ENCODE data around the gene DCAF7. TPM values are rescaled to one million over a fixed set of nuclear protein-coding genes. Genes with fewer than 3 reads are reported as not detected.

DCAF7 gene
- total RNA-seq, 4 donors from 2014 or later, result 32.2 to 65.3 (median 48.9) TPM

- DNase-seq, result no peak
- no peaks in the 10 kb centered on the region for H3K9me3 ChIP-seq
- H3K4me3 ChIP-seq, result no peak overlapping the region
- H3K27ac ChIP-seq, result no peak overlapping the region
- no peaks in the 10 kb centered on the region for H3K27me3 ChIP-seq
- H3K36me3 ChIP-seq, result peaks cover 0 to 12% (median 0%) of the 10 kb centered on the region in 3 donors
- TF ChIP-seq, protein P1, sequence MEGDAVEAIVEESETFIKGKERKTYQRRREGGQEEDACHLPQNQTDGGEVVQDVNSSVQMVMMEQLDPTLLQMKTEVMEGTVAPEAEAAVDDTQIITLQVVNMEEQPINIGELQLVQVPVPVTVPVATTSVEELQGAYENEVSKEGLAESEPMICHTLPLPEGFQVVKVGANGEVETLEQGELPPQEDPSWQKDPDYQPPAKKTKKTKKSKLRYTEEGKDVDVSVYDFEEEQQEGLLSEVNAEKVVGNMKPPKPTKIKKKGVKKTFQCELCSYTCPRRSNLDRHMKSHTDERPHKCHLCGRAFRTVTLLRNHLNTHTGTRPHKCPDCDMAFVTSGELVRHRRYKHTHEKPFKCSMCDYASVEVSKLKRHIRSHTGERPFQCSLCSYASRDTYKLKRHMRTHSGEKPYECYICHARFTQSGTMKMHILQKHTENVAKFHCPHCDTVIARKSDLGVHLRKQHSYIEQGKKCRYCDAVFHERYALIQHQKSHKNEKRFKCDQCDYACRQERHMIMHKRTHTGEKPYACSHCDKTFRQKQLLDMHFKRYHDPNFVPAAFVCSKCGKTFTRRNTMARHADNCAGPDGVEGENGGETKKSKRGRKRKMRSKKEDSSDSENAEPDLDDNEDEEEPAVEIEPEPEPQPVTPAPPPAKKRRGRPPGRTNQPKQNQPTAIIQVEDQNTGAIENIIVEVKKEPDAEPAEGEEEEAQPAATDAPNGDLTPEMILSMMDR (IDR thresholded peaks at IDR 0.05), result no peak
- no peak for TF ChIP-seq POLR2A (IDR thresholded peaks at IDR 0.05)
- peaks cover 0 to 15% (median 2%) of the 10 kb centered on the region in 4 donors for H3K4me1 ChIP-seq
These were observed 80.8 kb downstream of the DCAF7 start for GRCh38 chr17:63631062-63631461.

- Histone ChIP-seq H3K9me3 (no peaks in the 10 kb centered on the region), H3K27me3 (no peaks in the 10 kb centered on the region), H3K27ac (no peak overlapping the region), H3K4me3 (no peak overlapping the region), H3K4me1 (peaks cover 0 to 9% (median 2%) of the 10 kb centered on the region in 4 donors), H3K36me3 (peaks cover 0 to 18% (median 0%) of the 10 kb centered on the region in 3 donors)
- TF ChIP-seq, protein P1 (IDR thresholded peaks at IDR 0.05), result no peak
- no peak for TF ChIP-seq POLR2A (IDR thresholded peaks at IDR 0.05)
- no peak for DNase-seq
These were observed 81.3 kb downstream of the DCAF7 start for GRCh38 chr17:63631626-63632025.

GRCh38 chr17:63633742-63634141 lies 83.5 kb downstream of the DCAF7 start:
- DNase-seq, result no peak
- no peaks in the 10 kb centered on the region for H3K9me3 ChIP-seq
- no peak for TF ChIP-seq POLR2A (IDR thresholded peaks at IDR 0.05)
- TF ChIP-seq, protein P1 (IDR thresholded peaks at IDR 0.05), result no peak
- H3K36me3 ChIP-seq, result peaks cover 0 to 26% (median 0%) of the 10 kb centered on the region in 3 donors
- H3K4me3 ChIP-seq, result no peak overlapping the region
- H3K27ac ChIP-seq, result no peak overlapping the region
- H3K4me1 ChIP-seq, result no peaks in the 10 kb centered on the region
- no peaks in the 10 kb centered on the region for H3K27me3 ChIP-seq

DNA sequence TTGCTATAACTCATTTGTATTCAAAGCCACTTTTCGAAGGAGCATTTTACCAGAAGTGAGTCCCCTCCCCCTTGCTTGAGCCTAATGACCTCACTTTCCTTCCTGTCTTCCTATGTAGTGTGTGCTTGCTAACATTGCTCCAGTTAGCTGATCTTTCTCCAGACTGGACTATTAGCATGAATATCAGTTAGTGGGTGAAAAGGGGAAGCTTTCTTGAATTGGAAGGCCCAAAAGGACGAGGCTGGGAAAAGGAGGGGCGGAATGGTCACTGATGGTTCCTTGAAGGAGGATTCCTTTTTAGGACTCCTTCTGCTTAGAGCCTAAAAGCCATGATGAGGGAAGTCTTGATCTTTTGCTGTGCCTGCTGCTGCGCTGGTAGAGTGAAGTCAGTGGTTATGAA lies 83.9 kb downstream of the DCAF7 start:
- Histone ChIP-seq H3K4me1 (no peaks in the 10 kb centered on the region), H3K27me3 (no peaks in the 10 kb centered on the region), H3K4me3 (no peak overlapping the region), H3K36me3 (peaks cover 0 to 26% (median 0%) of the 10 kb centered on the region in 3 donors), H3K9me3 (no peaks in the 10 kb centered on the region), H3K27ac (no peak overlapping the region)
- TF ChIP-seq POLR2A (IDR thresholded peaks at IDR 0.05), result no peak
- TF ChIP-seq, protein P1 (IDR thresholded peaks at IDR 0.05), result no peak
- no peak for DNase-seq

DNA sequence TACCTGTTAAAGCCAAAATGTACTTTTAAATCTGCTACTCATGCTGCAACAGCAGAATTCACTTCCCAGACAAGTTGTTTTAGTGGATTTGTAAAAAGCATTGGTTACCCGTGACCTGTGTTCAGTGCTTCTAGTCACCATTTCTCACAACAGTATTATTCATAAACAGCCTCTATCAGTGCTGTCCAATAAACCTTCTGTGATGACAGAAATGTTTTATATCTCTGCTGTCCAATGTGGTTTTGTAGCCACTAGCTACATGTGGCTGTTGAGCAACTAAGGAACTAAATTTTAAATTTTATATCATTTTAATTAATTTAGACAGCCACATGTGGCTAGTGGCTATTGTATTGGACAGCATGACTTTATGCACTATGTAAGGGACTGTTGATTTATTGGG lies 84.5 kb downstream of the DCAF7 start:
- TF ChIP-seq POLR2A (IDR thresholded peaks at IDR 0.05), result no peak
- TF ChIP-seq, protein P1 (IDR thresholded peaks at IDR 0.05), result no peak
- Histone ChIP-seq H3K4me3 (no peak overlapping the region), H3K27me3 (no peaks in the 10 kb centered on the region), H3K36me3 (peaks cover 0 to 26% (median 0%) of the 10 kb centered on the region in 3 donors), H3K9me3 (no peaks in the 10 kb centered on the region), H3K27ac (no peak overlapping the region), H3K4me1 (no peaks in the 10 kb centered on the region)
- DNase-seq, result no peak

DNA sequence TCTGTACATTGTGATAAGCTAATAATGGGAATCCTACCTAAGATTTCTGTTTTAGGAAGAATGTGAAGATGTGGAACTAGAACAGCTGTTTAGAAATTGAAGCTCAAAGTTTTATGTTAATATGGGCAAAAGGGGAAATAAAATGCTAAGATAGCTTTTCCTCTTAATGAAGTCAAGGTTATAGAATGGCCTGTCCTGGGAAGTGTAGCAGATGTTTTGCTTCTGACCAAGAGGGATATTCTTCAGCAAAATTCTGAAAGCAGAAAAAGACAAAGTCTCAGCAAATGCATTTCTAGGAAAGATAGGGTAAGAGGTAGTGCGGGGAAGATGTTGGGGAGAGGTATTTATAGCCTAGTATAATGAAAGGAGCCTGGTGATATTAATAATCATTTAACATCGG lies 85.0 kb downstream of the DCAF7 start:
- DNase-seq, result no peak
- peaks cover 0 to 26% (median 0%) of the 10 kb centered on the region in 3 donors for H3K36me3 ChIP-seq
- no peaks in the 10 kb centered on the region for H3K9me3 ChIP-seq
- no peak overlapping the region for H3K27ac ChIP-seq
- no peak for TF ChIP-seq POLR2A (IDR thresholded peaks at IDR 0.05)
- TF ChIP-seq, protein P1 (IDR thresholded peaks at IDR 0.05), result no peak
- no peaks in the 10 kb centered on the region for H3K4me1 ChIP-seq
- H3K27me3 ChIP-seq, result no peaks in the 10 kb centered on the region
- H3K4me3 ChIP-seq, result no peak overlapping the region

Measured in Peyer's patch (tissue), 4 donors.